GM06990 (cell line): ENCODE measurements around the gene CTXN1.

Source experiments
- DNase-seq: peaks from one replicate; pipeline ENCODE4 v3.0.0-alpha.2; 2011; ENCODE audit not compliant: insufficient read length; ENCODE audit errors: extremely low read depth
- H3K27me3 ChIP-seq: replicated peaks from 2 replicates; pipeline ENCODE4 v1.6.0; 2011; ENCODE audit warnings: low read length; ENCODE audit not compliant: control insufficient read depth, insufficient read depth
- H3K36me3 ChIP-seq: 2 replicates; pipeline ENCODE4 v1.5.1; 2011; ENCODE audit warnings: low read length; ENCODE audit not compliant: control insufficient read depth, insufficient read depth
- H3K4me3 ChIP-seq: replicated peaks from 2 replicates; pipeline ENCODE4 v1.5.1; 2011; ENCODE audit warnings: low read depth, mild to moderate bottlenecking, control low read depth, low read length
- TF ChIP-seq, protein P1 (sequence below): IDR thresholded peaks from 2 replicates; pipeline ENCODE4 v1.5.1; 2011; ENCODE audit warnings: low read length, control low read depth, mild to moderate bottlenecking, inconsistent platforms; ENCODE audit not compliant: insufficient read depth, poor library complexity, severe bottlenecking

Gene CTXN1

DNA sequence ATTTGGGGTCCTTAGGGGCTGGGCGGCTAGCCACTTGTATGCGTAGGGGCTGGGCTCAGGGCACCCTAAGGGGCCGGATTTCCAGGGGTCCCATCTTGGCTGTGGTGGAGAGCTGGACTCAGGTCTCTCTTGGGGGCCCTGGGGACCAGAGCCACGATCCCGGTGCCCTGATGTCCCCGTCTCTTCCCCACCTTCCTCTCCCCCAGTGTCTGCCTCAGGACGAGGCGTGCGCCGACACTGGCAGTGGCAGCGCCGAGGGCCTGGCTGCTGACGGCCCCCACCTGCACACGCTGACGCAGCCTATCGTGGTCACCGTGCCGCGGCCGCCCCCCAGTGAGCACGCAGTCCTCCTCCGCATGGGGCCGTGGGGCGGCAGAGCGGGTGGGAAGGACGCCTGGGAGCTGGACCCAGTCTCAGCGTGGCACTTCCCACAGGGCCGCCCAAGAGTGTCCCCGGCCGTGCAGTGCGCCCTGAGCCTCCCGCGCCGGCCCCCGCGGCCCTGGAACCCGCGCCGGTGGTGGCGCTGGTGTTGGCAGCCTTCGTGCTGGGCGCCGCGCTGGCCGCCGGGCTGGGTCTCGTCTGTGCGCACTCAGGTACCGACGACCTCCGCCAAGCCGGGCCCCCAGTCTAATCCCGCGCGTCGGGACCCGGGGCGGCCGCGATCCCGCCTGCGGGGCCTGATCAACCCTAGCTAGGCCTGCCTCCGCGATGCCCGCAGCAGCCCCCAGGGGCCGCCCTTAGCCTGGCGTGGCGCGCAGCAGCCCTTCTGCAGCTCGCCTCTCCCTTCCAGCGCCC lies 8.5 kb downstream of the CTXN1 start:
- no peaks in the 10 kb centered on the region; the same call in none of the 2 replicates for H3K27me3 ChIP-seq
- TF ChIP-seq, protein P1, sequence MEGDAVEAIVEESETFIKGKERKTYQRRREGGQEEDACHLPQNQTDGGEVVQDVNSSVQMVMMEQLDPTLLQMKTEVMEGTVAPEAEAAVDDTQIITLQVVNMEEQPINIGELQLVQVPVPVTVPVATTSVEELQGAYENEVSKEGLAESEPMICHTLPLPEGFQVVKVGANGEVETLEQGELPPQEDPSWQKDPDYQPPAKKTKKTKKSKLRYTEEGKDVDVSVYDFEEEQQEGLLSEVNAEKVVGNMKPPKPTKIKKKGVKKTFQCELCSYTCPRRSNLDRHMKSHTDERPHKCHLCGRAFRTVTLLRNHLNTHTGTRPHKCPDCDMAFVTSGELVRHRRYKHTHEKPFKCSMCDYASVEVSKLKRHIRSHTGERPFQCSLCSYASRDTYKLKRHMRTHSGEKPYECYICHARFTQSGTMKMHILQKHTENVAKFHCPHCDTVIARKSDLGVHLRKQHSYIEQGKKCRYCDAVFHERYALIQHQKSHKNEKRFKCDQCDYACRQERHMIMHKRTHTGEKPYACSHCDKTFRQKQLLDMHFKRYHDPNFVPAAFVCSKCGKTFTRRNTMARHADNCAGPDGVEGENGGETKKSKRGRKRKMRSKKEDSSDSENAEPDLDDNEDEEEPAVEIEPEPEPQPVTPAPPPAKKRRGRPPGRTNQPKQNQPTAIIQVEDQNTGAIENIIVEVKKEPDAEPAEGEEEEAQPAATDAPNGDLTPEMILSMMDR, result peak; percentile 61
- peak; percentile 72 for DNase-seq
- peaks cover 1% of the 10 kb centered on the region for H3K36me3 ChIP-seq
- H3K4me3 ChIP-seq, result peak overlapping the region; percentile 43

DNA sequence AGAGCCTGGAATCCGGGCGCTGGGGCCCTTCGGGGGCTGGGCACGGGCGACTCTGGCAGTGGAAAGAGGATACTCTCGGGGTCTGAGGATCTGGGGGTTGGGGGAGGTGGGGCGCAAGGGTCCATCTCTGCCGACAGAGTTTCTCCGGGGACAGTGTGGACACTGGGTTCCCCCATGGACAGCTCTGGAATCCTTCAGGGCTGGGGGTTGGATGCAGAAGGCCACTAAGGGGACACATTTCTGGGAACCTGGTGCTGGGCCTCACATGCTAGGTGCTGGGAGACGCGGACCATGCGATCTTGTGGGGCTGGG lies 9.0 kb downstream of the CTXN1 start:
- H3K4me3 ChIP-seq, result peak overlapping the region; percentile 43
- TF ChIP-seq, protein P1, result no peak
- DNase-seq, result no peak
- H3K27me3 ChIP-seq, result no peaks in the 10 kb centered on the region; the same call in none of the 2 replicates
- peaks cover 1% of the 10 kb centered on the region for H3K36me3 ChIP-seq

DNA sequence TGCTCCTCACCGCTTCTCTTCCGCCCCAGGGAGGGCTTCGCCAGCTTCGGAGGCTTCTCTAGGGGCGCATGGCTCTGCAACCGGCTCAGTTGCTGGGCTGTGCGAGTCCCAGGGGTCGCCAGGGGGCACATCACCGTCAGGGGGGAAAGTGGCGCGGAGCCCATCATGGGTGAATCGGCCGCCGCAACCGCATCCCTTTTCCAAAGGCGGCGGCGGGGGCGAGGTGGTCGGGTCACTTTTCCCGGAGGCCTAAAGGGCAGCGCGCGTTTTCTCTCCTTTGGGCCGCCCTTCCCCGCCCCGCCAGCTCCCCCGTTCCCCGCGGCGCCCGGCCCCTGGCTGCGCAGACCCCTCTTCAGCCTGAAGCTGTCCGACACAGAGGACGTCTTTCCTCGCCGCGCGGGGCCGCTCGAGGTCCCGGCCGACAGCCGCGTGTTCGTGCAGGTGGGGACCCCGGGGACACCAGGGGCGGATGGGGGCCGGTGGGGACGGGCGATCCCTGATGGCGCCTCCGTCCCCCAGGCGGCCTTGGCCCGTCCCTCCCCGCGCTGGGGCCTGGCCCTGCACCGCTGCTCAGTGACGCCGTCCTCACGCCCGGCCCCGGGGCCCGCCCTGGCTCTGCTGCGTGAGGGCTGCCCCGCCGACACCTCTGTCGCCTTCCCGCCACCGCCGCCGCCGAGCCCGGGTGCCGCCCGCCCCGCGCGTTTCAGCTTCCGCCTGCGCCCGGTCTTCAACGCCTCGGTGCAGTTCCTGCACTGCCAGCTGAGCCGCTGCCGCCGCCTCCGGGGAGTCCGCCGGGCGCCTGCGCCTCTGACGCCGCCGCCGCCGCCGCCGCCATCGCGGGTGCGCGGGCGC lies 9.6 kb downstream of the CTXN1 start:
- no peaks in the 10 kb centered on the region; the same call in none of the 2 replicates for H3K27me3 ChIP-seq
- H3K4me3 ChIP-seq, result peak overlapping the region; percentile 53
- peak; percentile 59 for DNase-seq
- H3K36me3 ChIP-seq, result peaks cover 5% of the 10 kb centered on the region
- TF ChIP-seq, protein P1, result peak; percentile 0

DNA sequence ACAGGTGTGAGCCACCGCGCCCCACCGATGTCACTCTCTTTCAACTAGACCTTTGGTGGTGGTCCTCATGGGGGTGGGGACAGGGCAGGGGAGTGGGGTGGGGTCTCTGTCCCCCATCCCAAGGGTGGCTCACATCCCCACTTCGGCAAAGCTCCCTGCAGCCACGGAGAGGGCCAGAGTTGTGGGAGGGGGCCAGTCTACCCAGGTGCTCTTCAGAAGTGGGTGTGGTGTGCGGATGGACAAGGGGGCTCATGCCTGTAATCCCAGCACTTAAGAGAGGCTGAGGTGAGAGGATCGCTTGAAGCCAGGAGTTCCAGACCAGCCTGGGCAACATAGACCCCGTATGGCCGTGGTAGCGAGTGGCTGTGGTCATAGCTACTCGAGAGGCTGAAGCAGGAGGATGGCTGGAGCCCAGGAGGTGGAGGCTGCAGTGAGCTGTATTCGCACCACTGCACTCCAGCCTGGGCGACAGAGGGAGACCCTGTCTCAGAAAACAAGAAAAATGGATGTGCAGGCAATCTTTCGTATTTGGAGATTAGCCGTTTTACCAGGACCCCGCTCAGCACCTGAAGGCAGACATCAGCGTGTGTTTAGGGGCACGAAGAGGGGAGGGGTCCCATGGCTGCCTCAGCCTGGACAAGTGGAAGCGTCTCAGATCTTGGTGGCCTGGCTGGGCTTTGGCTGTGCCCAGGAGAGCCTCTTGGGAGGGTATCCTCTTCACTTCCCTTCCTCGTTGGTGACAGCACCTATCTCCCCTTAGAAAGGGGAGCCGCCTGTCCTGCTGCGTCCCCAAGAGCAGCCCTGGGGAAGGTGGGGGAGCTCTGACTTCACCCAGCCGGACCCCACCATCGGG lies 10.5 kb downstream of the CTXN1 start:
- Histone ChIP-seq H3K27me3 (no peaks in the 10 kb centered on the region; the same call in none of the 2 replicates), H3K4me3 (peak overlapping the region; percentile 53), H3K36me3 (peaks cover 7% of the 10 kb centered on the region)
- DNase-seq, result no peak
- TF ChIP-seq, protein P1, result no peak

DNA sequence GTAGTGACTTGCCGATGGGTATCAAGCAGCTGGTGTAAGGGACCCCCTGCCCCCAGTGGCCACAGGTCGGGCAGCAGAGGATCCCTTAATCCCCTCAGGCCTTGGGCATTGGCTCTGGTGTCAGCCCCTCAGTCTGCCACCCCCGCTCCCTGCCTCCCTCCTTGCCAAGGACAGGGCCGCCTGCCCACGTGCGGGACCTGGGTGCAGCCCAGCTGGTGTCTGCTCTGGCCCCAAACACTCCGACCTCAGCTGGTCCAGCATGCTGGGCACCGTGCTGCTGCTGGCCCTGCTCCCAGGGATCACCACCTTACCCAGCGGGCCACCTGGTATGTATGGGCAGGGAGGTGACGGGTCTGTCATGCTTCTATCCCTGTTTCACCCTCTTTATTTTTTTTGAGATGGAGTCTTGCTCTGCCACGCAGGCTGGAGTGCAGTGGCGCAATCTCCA lies 11.3 kb downstream of the CTXN1 start, which contains the start of gene TGFBR3L:
Gene TGFBR3L (plus strand): TSS at position 233 of the 448 bp plus-strand sequence.
- H3K27me3 ChIP-seq, result no peaks in the 10 kb centered on the region; the same call in none of the 2 replicates
- TF ChIP-seq, protein P1, result no peak
- no peak within 1 kb of the TSS for H3K4me3 ChIP-seq
- peaks cover 7% of the 10 kb centered on the region for H3K36me3 ChIP-seq
- DNase-seq, result peak; percentile 18
